ENCODE results near the gene LPP.

Gene LPP

DNA sequence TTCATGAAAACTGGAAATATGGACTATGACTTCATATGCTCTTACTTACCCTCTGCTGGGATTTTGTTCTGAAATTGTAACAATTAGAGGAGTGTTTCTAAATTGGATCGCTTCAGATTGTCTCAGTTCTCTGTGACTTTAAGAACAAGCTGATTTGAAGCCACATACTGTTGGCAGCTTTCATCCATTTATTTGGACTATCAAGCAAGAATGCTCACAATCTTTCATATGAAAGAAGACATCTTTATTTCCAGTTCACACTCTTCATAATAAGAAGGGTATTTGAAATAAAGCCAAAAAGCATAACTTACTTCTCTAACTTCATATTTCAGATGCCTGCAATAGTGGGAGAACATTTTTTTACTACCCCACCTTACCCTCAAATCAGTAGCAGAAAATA lies 526.2 kb downstream of the LPP start:
- Histone ChIP-seq H2AFZ (ENCODE audit: low read depth, low read length, severe bottlenecking) (no peak overlapping the region), H3K9me2 (replicated peaks; ENCODE audit: insufficient read depth, low read length) (no peaks in the 10 kb centered on the region), H3K9ac (ENCODE audit: low read length) (no peak overlapping the region), H3K27ac (ENCODE audit: low read depth, low read length) (no peak overlapping the region), H3K27me3 (ENCODE audit: low read length) (no peaks in the 10 kb centered on the region), H3K79me2 (ENCODE audit: insufficient read depth, low read length) (no peaks in the 10 kb centered on the region), H3F3A (ENCODE audit: insufficient read depth) (no peaks in the 10 kb centered on the region), H3K4me2 (ENCODE audit: low read depth, low read length, poor library complexity, severe bottlenecking) (no peak overlapping the region), H4K20me1 (ENCODE audit: low read depth, low read length) (no peaks in the 10 kb centered on the region), H3K36me3 (ENCODE audit: low read length) (no peaks in the 10 kb centered on the region), H3K9me3 (ENCODE audit: insufficient read depth, low read length) (no peaks in the 10 kb centered on the region), H3K4me3 (ENCODE audit: insufficient read depth, low read length, poor library complexity, severe bottlenecking) (no peak overlapping the region)
- TF ChIP-seq, protein P1, sequence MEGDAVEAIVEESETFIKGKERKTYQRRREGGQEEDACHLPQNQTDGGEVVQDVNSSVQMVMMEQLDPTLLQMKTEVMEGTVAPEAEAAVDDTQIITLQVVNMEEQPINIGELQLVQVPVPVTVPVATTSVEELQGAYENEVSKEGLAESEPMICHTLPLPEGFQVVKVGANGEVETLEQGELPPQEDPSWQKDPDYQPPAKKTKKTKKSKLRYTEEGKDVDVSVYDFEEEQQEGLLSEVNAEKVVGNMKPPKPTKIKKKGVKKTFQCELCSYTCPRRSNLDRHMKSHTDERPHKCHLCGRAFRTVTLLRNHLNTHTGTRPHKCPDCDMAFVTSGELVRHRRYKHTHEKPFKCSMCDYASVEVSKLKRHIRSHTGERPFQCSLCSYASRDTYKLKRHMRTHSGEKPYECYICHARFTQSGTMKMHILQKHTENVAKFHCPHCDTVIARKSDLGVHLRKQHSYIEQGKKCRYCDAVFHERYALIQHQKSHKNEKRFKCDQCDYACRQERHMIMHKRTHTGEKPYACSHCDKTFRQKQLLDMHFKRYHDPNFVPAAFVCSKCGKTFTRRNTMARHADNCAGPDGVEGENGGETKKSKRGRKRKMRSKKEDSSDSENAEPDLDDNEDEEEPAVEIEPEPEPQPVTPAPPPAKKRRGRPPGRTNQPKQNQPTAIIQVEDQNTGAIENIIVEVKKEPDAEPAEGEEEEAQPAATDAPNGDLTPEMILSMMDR (IDR thresholded peaks at IDR 0.05; ENCODE audit: insufficient read depth, low read length, poor library complexity, severe bottlenecking): no peak
- no peak for TF ChIP-seq EZH2phosphoT487 (conservative IDR thresholded peaks at IDR 0.05; ENCODE audit: low read length)

DNA sequence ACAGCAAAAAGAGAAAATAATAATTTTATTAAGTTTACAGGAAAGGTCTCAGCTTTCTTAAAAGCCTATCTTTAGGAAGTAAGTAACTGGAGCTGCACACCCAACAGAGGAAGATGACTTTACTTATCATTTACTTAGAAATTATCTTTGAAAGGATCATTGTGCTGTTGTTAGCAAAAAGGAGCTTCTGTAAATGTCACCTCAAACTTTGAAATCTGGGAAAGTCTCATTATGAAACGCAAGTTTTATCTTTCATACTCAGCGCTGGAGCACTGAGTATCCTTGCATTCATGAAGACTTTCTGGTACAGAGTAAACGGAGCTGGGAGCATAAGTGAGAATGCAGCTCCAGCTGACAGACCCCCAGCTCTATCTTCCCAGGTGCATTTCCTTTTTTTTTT lies 526.6 kb downstream of the LPP start:
- Histone ChIP-seq H3K36me3 (ENCODE audit: low read length) (no peaks in the 10 kb centered on the region), H3K4me2 (ENCODE audit: low read depth, low read length, poor library complexity, severe bottlenecking) (no peak overlapping the region), H3K4me3 (ENCODE audit: insufficient read depth, low read length, poor library complexity, severe bottlenecking) (no peak overlapping the region), H3K27me3 (ENCODE audit: low read length) (no peaks in the 10 kb centered on the region), H4K20me1 (ENCODE audit: low read depth, low read length) (no peaks in the 10 kb centered on the region), H3K27ac (ENCODE audit: low read depth, low read length) (no peak overlapping the region), H3K9me2 (replicated peaks; ENCODE audit: insufficient read depth, low read length) (no peaks in the 10 kb centered on the region), H3K9me3 (ENCODE audit: insufficient read depth, low read length) (no peaks in the 10 kb centered on the region), H2AFZ (ENCODE audit: low read depth, low read length, severe bottlenecking) (no peak overlapping the region), H3F3A (ENCODE audit: insufficient read depth) (no peaks in the 10 kb centered on the region), H3K79me2 (ENCODE audit: insufficient read depth, low read length) (no peaks in the 10 kb centered on the region), H3K9ac (ENCODE audit: low read length) (no peak overlapping the region)
- no peak for TF ChIP-seq EZH2phosphoT487 (conservative IDR thresholded peaks at IDR 0.05; ENCODE audit: low read length)
- TF ChIP-seq, protein P1 (IDR thresholded peaks at IDR 0.05; ENCODE audit: insufficient read depth, low read length, poor library complexity, severe bottlenecking): no peak

DNA sequence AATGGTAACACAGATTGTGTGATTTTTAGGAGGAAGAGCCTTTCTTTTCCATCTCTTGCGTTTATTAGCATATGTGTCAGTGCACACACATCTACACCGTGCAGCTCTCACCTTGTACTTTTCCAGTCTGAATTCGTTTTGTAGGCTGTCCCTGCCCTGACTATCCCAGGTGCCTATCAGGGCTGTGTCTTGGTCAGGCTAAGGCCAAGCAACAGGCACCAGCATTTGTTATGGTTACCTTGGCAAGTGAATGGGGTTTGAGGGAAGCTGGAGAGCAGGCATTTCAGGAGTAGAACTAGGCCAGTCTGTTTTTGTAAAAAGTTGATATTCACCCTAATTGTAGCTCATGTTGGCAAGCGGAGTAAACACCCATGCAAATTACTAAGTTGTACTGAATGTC lies 528.4 kb downstream of the LPP start:
- H3K27me3 ChIP-seq (ENCODE audit: low read length): no peaks in the 10 kb centered on the region
- no peaks in the 10 kb centered on the region for H3K36me3 ChIP-seq (ENCODE audit: low read length)
- no peaks in the 10 kb centered on the region for H4K20me1 ChIP-seq (ENCODE audit: low read depth, low read length)
- TF ChIP-seq, protein P1 (IDR thresholded peaks at IDR 0.05; ENCODE audit: insufficient read depth, low read length, poor library complexity, severe bottlenecking): no peak
- no peak for TF ChIP-seq EZH2phosphoT487 (conservative IDR thresholded peaks at IDR 0.05; ENCODE audit: low read length)
- H2AFZ ChIP-seq (ENCODE audit: low read depth, low read length, severe bottlenecking): no peak overlapping the region
- H3K9me3 ChIP-seq (ENCODE audit: insufficient read depth, low read length): no peaks in the 10 kb centered on the region
- no peaks in the 10 kb centered on the region for H3F3A ChIP-seq (ENCODE audit: insufficient read depth)
- no peak overlapping the region for H3K4me2 ChIP-seq (ENCODE audit: low read depth, low read length, poor library complexity, severe bottlenecking)
- H3K27ac ChIP-seq (ENCODE audit: low read depth, low read length): no peak overlapping the region
- no peaks in the 10 kb centered on the region for H3K79me2 ChIP-seq (ENCODE audit: insufficient read depth, low read length)
- no peaks in the 10 kb centered on the region for H3K9me2 ChIP-seq (replicated peaks; ENCODE audit: insufficient read depth, low read length)
- no peak overlapping the region for H3K4me3 ChIP-seq (ENCODE audit: insufficient read depth, low read length, poor library complexity, severe bottlenecking)
- no peak overlapping the region for H3K9ac ChIP-seq (ENCODE audit: low read length)

Measured in SU-DHL-6 (cell line).